Astrocyte of the cerebellum (primary cell): ENCODE measurements around the gene TMEM40.
A peak's percentile ranks its signal among the peaks of the same experiment; 100 is the strongest.
"Not testable (repeated sequence)": the region's sequence is repeated elsewhere in the genome, so short reads cannot be mapped to it uniquely, and the experiment has no call there.

Experiments
- DNase-seq: peaks from one replicate; pipeline ENCODE4 v3.0.0-alpha.2; 2011; ENCODE audit warnings: low read depth
- H3K4me3 ChIP-seq: 2 replicates; pipeline ENCODE4 v1.5.1; 2011; ENCODE audit warnings: mild to moderate bottlenecking, low read depth, low read length, moderate library complexity
- CTCF ChIP-seq: IDR thresholded peaks from 2 replicates; pipeline ENCODE4 v1.5.1; 2012; ENCODE audit warnings: low read length, low read depth, moderate library complexity, mild to moderate bottlenecking; ENCODE audit errors: missing control alignments
- in situ Hi-C: cut with HindIII; loops from 2 replicates; pipeline ENCODE4 v1.10.0; 2017; ENCODE audit warnings: low sequenced_read_pairs

The TMEM40 gene

GRCh38 chr3:12785096-12785495, 26.0 kb upstream of the TMEM40 start:
- no peak for TF ChIP-seq CTCF
- no peak for DNase-seq
- in situ Hi-C loops: no loop called here
- no peak overlapping the region for H3K4me3 ChIP-seq

- TF ChIP-seq CTCF: no peak
- no peak overlapping the region for H3K4me3 ChIP-seq
- in situ Hi-C loops: no loop called here
- DNase-seq: peak; percentile 18
These were observed 23.2 kb upstream of the TMEM40 start for GRCh38 chr3:12782172-12782815.

GRCh38 chr3:12780751-12781150, 21.7 kb upstream of the TMEM40 start:
- H3K4me3 ChIP-seq: no peak overlapping the region
- no peak for TF ChIP-seq CTCF
- in situ Hi-C loops: no loop called here
- no peak for DNase-seq

- in situ Hi-C loops: no loop called here
- TF ChIP-seq CTCF: no peak
- no peak for DNase-seq
- H3K4me3 ChIP-seq: no peak overlapping the region
These were observed 18.1 kb upstream of the TMEM40 start for GRCh38 chr3:12777171-12777570.

DNA sequence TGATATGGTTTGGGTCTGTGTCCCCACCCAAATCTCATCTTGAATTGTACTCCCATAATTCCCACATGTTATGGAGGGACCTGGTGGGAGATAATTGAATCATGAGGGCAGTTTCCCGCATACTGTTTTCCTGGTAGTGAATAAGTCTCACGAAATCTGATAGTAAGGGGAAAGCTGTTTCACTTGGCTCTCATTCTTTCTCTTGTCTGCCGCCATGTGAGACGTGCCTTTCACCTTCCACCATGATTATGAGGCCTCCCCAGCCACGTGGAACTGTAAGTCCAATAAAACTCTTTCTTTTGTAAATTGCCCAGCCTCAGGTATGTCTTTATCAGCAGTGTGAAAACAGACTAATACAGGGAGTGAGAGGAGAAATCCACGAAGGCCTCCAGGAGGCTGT, 16.9 kb upstream of the TMEM40 start:
- in situ Hi-C loops, DNase-seq, H3K4me3 ChIP-seq: not testable (repeated sequence)

- no peak for DNase-seq
- no peak for TF ChIP-seq CTCF
- H3K4me3 ChIP-seq: no peak overlapping the region
- in situ Hi-C loops: no loop called here
These were observed 16.2 kb upstream of the TMEM40 start for GRCh38 chr3:12775226-12775625.

DNA sequence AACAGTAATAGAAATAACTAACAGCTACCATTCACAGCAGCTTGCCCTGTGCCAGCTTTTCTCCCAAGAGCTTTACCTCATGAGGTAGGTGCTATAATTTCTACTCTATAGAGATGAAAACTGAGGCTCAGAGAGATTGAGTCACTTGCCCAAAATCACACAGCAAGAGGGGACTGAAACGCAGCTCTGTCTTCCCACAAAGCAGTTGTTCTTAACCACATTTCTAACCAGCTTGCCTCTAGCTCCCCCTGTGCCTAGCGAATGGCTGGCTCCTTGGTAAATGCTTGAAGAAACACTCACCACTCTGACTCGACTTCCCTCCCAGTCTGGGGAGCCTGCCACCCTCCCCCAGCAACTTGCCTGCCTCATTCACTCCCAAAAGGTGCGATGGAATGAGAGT, 15.6 kb upstream of the TMEM40 start:
- in situ Hi-C loops: no loop called here
- no peak for TF ChIP-seq CTCF
- no peak for DNase-seq
- H3K4me3 ChIP-seq: no peak overlapping the region
